ENCODE data around the gene PHLDA2. TPM values are rescaled to one million over a fixed set of nuclear protein-coding genes. Genes with fewer than 3 reads are reported as not detected.

PHLDA2 gene
- total and polyA plus RNA-seq, 2 of the 13 experiments (the other 11 are each of a cell fraction or from before 2014, with no cell fraction given): 0.55 to 0.78 TPM

DNA sequence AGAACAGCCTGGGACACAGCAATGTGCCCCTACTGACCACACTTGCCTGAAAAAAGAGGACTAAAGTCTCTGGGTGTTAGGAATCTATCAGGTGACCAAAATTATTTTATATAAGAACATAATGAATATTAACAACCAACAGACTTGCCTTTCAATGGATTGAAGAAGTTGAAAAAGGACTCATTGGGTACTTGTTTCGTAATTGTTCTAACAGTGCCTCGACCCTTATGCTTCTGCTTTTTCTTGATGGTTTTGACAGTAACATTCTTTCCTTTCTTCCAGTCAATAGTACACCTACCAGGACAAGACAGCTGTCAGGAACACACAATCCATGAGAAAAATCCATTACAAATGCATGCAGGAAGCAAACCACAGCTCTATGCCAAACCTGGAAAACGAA lies 29.0 kb upstream of the PHLDA2 start:
- no peak overlapping the region for H3K4me3 ChIP-seq (replicated peaks in 1 of 3; ENCODE audit: insufficient read depth in 1 of 3, low read depth in 2 of 3, low read length in 3 of 3)
- intact Hi-C loops (cut with micrococcal nuclease; ENCODE audit: unreplicated experiment): no loop called here
- H3K4me2 ChIP-seq (ENCODE audit: low read depth, low read length): no peak overlapping the region
- DNase-seq (ENCODE audit: low spot score) (no peak), ATAC-seq (no peak), FAIRE-seq (no peak)
- BruUV-seq (replicated peaks): no TSS peak
- POLR2A ChIA-PET: no interaction called here
- no peak for TF ChIP-seq TCF12 (IDR thresholded peaks at IDR 0.05)
- no peak for TF ChIP-seq TCF12 (CRISPR knock-in tag; IDR thresholded peaks at IDR 0.05)
- no peak for TF ChIP-seq ZNF562 (CRISPR knock-in tag; IDR thresholded peaks at IDR 0.05; ENCODE audit: borderline replicate concordance)
- TF ChIP-seq ZNF331 (CRISPR knock-in tag; IDR thresholded peaks at IDR 0.05): no peak
- TF ChIP-seq FOSL2 (CRISPR knock-in tag; IDR thresholded peaks at IDR 0.05): no peak
- H3K79me2 ChIP-seq (ENCODE audit: insufficient read depth, low read length): peaks cover 33% of the 10 kb centered on the region
- no peak overlapping the region for H3K9ac ChIP-seq (ENCODE audit: insufficient read depth, low read depth, low read length)
- peaks cover 42 to 94% of the 10 kb centered on the region in 2 experiments for H3K36me3 ChIP-seq (replicated peaks in 1 of 2; ENCODE audit: control insufficient read depth in 1 of 2, insufficient read depth in 2 of 2, low read length in 2 of 2)
- no peak overlapping the region for H2AFZ ChIP-seq (ENCODE audit: low read length)
- in situ Hi-C loops (cut with HindIII; ENCODE audit: extremely low pct_ligation_motif_present, low pct_unique_long_range_greater_than_20kb): no loop called here
- WGBS (ENCODE audit: low lambda C conversion rate): over 99% methylated on average over 3 of the region's 3 CpGs
- H3K27ac ChIP-seq (ENCODE audit: extremely low read length, insufficient read depth, low read length): no peak overlapping the region
- CTCF ChIA-PET (ENCODE audit: low intra/inter-chr PET ratio, low total read pairs): no interaction called here
- no peaks in the 10 kb centered on the region for H3K9me3 ChIP-seq (ENCODE audit: low read length)
- no peaks in the 10 kb centered on the region for H3K27me3 ChIP-seq (ENCODE audit: control insufficient read depth in 1 of 2, insufficient read depth in 2 of 2, low read length in 2 of 2)
- peaks cover 10% of the 10 kb centered on the region for H4K20me1 ChIP-seq (ENCODE audit: insufficient read depth, low read length)
- H3K4me1 ChIP-seq (ENCODE audit: insufficient read depth, low read length): no peaks in the 10 kb centered on the region

DNA sequence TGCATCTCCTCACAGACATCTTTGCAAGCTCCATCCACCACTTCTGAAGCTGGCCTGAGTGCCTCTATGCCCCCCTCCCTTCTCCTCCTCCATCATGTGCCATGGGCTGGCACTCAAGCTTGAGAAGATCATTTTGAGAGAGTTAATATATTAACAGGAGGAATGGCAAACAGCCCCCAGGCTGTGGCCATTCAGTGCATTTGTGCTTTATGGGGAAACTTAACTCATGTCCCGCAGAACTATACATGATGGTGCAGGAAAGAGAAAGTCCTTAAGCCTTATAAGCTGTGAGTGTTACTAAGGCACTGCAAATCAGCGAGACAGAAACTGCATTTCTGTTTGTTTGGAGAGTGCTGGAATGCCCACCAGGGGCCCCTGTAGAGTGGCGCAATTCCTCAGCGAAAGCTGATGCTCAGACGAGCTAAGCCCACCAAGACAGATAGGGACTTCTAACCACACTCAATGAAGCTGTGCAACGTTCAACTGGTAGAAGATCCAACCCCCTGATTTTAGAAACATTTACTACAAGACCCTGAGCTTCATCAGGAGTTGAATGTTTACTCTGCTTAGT lies 26.8 kb upstream of the PHLDA2 start:
- CTCF ChIA-PET (ENCODE audit: low intra/inter-chr PET ratio, low total read pairs): no interaction called here
- BruUV-seq (replicated peaks): no TSS peak

More for the DNA sequence above, 26.8 kb upstream of the PHLDA2 start:
- WGBS (ENCODE audit: low lambda C conversion rate): 93% methylated on average over 6 of the region's 6 CpGs
- Histone ChIP-seq H3K27me3 (ENCODE audit: control insufficient read depth in 1 of 2, insufficient read depth in 2 of 2, low read length in 2 of 2) (no peaks in the 10 kb centered on the region), H3K4me2 (ENCODE audit: low read depth, low read length) (no peak overlapping the region), H3K9ac (ENCODE audit: insufficient read depth, low read depth, low read length) (no peak overlapping the region), H4K20me1 (ENCODE audit: insufficient read depth, low read length) (no peaks in the 10 kb centered on the region; the same call in 1 of the 2 replicates), H3K27ac (ENCODE audit: extremely low read length, insufficient read depth, low read length) (no peak overlapping the region), H3K4me3 (replicated peaks in 1 of 3; ENCODE audit: insufficient read depth in 1 of 3, low read depth in 2 of 3, low read length in 3 of 3) (no peak overlapping the region), H3K9me3 (ENCODE audit: low read length) (no peaks in the 10 kb centered on the region), H3K36me3 (replicated peaks in 1 of 2; ENCODE audit: control insufficient read depth in 1 of 2, insufficient read depth in 2 of 2, low read length in 2 of 2) (peaks cover 43 to 97% of the 10 kb centered on the region in 2 experiments), H2AFZ (ENCODE audit: low read length) (no peak overlapping the region), H3K79me2 (ENCODE audit: insufficient read depth, low read length) (peaks cover 18% of the 10 kb centered on the region), H3K4me1 (ENCODE audit: insufficient read depth, low read length) (no peaks in the 10 kb centered on the region)
- DNase-seq (ENCODE audit: low spot score) (no peak), FAIRE-seq (no peak), ATAC-seq (peak; percentile 45)
- in situ Hi-C loops (cut with HindIII; ENCODE audit: extremely low pct_ligation_motif_present, low pct_unique_long_range_greater_than_20kb): no loop called here
- POLR2A ChIA-PET: no interaction called here
- intact Hi-C loops (cut with micrococcal nuclease; ENCODE audit: unreplicated experiment): no loop called here
- TF ChIP-seq CEBPB (IDR thresholded peaks at IDR 0.05; ENCODE audit: borderline replicate concordance, low read depth, low read length) (peak; percentile 13; the same call in 1 of the 2 replicates), FOXO1 (CRISPR knock-in tag; IDR thresholded peaks at IDR 0.05) (no peak)

Data from HepG2 (cell line).